ENCODE measurements around the gene KCNAB1. TPM values are rescaled to one million over a fixed set of nuclear protein-coding genes. Genes with fewer than 3 reads are reported as not detected.
"Not testable (repeated sequence)": the region's sequence is repeated elsewhere in the genome, so short reads cannot be mapped to it uniquely, and the experiment has no call there.

KCNAB1 gene
- total RNA-seq: under 0.01 and 1.6 TPM in 2 replicates

DNA sequence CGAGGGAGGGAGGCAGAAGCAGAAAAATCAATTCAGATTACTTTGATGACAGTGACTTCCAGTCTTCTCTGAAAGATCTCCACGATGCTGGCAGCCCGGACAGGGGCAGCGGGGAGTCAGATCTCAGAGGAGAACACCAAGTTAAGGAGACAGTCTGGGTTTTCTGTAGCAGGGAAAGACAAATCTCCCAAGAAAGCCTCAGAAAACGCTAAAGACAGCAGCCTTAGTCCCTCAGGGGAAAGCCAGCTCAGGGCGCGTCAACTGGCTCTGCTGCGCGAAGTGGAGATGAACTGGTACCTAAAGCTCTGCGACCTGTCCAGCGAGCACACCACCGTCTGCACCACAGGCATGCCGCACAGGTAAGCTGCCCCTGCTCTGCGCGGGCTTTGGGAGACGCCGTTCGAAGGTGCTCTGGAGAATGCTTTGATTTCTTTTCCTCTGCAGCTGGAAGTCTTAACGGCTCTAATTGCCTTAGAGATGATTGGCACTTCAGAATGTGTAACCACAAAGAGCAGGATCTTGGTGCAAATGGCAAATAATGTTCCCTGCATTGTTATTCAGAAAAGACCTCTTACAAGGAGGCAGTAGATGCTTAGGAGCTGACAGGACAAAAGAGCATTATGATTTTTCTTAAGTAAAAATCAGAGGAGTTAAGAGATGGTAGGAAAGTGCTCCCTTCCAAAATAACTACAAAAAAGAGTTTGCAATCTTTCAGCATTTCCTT, at the start of gene KCNAB1:
Gene KCNAB1 (plus strand): TSS at position 51 of the 724 bp plus-strand sequence.
- no peak for DNase-seq (ENCODE audit: low read depth in 2 of 2)

DNA sequence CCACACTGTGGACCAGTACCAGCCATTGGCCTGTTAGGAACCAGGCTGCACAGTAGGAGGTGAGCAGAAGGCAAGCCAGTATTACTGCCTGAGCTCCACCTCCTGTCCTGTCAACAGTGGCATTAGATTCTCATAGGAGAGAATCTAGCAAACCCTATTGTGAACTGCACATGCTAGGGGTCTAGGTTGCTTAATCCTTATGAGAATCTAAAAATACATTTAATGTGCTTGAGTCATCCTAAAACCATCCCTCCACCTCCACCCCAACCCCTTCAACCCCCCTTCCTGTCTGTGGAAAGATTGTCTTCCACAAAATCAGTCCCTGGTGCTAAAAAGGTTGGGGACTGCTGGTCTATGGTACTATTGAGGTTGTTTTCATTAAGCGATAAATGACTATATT, 49.3 kb upstream of the KCNAB1 start:
- no peak for DNase-seq (ENCODE audit: low read depth in 2 of 2)

DNA sequence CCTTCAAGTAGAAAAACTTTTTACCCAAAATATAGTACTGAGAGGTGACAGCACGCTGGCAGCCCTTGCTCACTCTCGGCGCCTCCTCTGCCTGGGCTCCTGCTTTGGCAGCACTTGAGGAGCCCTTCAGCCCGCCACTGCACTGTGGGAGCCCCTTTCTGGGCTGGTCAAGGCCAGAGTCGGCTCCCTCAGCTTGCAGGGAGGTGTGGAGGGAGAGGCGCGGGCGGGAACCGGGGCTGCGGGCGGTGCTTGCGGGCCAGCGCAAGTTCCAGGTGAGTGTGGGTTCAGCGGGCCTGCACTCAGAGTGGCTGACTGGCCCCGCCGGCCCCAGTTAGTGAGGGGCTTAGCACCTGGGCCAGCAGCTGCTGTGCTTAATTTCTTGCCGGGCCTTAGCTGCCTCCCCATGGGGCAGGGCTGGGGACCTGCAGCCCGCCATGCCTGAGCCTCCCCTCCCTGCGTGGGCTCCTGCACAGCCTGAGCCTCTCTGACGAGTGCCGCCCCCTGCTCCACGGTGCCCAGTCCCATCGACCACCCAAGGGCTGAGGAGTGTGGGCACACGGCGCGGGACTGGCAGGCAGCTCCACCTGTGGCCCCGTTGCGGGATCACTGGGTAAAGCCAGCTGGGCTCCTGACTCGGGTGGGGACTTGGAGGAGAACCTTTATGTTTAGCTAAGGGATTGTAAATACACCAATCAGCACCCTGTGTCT, 47.3 kb upstream of the KCNAB1 start:
- not testable (repeated sequence) for DNase-seq (ENCODE audit: low read depth in 2 of 2)

DNA sequence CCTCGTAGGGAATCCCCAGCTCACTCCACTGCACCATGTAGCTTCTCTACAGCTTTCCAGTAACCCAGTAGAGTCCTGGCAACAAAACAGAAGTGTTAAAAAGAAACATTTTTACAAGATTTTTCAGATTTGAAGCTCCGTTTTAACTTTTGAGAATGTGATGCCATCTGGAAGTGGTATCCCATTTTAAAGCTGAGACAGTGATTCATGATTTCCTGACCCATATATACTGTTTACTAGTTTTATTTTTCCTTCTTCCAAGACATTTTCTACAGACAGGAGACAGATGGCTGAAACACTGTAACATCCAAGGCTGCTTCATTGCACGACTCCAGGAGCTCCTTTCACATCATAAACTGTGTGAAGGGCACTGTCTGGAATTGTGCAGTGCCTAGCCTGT, 30.3 kb upstream of the KCNAB1 start:
- DNase-seq (ENCODE audit: low read depth in 2 of 2): no peak

DNA sequence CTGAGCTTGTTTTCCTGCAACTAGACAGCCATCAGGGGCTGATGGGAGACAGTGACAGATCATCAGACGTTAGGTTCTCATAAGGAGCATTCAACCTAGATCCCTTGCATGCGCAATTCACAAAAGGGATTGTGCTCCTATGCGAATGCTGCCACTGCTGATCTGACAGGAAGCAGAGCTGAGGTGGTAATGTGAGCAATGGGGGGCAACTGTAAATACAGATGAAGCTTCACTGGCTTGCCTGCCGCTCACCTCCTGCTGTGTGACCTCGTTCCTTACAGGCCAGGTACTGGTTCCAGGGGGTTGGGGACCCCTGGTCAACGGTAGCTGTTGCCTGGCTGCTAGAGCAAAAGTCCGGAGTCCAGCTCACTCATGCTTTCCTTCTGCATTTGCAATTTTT, 26.4 kb upstream of the KCNAB1 start:
- DNase-seq (ENCODE audit: low read depth in 2 of 2): no peak

DNA sequence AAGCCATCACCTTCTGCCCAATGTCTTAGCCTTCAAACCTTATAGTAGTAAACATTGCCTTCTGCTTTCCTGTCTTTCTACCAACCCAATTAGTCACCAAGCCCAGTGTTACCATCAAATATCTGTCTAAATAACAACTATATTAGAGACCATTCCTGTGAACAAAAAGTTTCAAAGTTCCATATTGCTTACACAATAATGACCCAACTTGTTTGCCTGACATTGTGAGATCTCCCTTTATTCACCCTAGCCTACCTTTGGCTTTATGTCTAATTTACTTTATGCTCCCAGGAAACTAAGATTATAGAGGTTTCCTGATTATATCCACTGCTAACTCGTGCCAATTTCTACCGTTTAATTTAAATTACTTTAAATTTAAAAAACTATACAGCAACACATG, 26.0 kb upstream of the KCNAB1 start:
- DNase-seq (ENCODE audit: low read depth in 2 of 2): no peak

DNA sequence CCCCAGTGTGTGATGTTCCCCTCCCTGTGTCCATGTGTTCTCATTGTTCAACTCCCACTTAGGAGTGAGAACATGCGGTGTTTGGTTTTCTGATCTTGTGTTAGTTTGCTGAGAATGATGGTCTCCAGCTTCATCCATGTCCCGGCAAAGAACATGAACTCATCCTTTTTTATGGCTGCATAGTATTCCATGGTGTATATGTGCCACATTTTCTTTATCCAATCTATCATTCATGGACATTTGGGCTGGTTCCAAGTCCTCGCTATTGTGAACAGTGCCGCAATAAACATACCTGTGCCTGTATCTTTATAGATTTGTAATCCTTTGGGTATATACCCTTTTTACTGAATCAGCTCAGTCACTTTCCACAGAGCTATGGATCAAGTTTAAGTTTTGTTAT, 24.7 kb upstream of the KCNAB1 start:
- DNase-seq (ENCODE audit: low read depth in 2 of 2): not testable (repeated sequence)

DNA sequence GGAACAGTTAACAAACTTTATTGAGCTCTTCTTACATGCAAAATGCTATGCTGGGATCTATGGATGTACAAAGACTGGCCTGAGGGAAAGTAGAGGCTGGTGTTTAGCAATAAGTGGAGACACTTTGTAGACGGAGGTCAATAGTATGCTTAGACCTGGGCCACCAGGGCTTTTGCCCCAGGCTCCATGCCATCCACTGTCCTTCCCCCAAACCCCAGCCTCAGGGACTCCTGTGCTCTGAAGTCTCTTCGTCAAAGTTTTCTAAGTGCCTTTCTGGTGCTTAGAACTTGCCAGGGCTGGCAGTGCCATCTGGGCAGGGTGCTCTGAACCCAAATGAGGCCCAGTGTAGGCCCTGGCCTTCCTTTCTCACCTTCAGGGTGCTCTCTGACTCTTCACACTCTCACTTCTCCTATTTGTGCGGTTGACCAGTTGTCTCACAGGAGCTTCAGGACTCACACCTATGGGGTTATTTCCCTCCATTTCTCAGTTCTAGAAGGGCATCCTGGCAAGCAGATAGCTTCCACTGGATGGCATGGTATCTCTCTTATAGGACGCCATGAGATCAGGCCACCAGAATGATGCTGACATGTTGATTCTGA, 21.8 kb upstream of the KCNAB1 start:
- DNase-seq (ENCODE audit: low read depth in 2 of 2): no peak

DNA sequence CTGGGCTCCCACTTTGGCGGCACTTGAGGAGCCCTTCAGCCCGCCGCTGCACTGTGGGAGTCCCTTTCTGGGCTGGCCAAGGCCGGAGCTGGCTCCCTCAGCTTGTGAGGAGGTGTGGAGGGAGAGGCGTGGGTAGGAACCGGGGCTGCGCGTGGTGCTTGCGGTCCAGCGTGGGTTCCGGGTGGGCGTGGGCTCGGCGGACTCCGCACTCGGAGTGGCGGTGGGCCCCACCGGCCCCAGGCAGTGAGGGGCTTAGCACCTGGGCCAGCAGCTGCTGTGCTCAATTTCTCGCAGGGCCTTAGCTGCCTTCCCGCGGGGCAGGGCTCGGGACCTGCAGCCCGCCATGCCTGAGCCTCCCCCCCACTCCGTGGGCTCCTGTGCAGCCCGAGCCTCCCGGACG, 21.0 kb upstream of the KCNAB1 start:
- not testable (repeated sequence) for DNase-seq (ENCODE audit: low read depth in 2 of 2)

DNA sequence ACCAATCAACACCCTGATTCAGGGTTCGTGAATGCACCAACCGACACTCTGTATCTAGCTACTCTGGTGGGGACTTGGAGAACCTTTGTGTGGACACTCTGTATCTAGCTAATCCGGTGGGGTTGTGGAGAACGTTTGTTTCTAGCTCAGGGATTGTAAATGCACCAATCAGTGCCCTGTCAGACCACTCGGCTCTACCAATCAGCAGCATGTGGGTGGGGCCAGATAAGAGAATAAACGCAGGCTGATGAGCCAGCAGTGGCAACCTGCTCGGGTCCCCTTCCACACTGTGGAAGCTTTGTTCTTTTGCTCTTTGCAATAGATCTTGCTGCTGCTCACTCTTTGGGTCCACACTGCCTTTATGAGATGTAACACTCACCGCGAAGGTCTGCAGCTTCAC, 20.4 kb upstream of the KCNAB1 start:
- not testable (repeated sequence) for DNase-seq (ENCODE audit: low read depth in 2 of 2)

DNA sequence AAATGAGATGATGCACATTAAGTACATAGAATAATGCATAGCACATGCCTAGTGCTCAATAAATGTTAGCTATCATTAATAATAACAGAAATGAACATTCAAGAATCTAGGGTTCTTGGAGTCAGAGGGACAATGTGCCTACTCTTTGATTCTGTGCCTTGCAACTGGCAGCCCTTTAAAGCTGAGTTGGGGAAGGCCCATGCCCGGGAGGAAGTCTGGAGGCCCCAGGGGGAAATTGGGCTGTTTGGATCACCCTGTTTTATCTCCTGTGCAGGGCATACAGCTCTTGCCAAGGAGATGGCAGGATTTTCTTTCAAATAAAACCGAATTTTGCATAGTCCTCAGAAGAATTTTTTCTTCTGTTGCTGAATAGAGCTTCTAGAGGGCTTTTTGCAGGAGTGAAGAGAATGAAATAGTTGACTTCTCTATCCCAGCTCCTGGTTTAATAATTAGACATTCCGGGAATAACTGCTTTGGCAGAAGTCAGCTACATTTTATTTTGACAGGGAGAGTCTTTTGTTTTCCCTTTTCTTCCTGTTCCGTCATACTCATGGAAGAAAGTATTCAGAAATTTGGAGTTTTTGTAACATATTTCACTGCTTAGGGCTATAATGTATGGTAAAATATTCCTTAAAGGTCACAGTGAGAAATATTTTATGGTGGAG, 18.0 kb upstream of the KCNAB1 start:
- DNase-seq (ENCODE audit: low read depth in 2 of 2): no peak

DNA sequence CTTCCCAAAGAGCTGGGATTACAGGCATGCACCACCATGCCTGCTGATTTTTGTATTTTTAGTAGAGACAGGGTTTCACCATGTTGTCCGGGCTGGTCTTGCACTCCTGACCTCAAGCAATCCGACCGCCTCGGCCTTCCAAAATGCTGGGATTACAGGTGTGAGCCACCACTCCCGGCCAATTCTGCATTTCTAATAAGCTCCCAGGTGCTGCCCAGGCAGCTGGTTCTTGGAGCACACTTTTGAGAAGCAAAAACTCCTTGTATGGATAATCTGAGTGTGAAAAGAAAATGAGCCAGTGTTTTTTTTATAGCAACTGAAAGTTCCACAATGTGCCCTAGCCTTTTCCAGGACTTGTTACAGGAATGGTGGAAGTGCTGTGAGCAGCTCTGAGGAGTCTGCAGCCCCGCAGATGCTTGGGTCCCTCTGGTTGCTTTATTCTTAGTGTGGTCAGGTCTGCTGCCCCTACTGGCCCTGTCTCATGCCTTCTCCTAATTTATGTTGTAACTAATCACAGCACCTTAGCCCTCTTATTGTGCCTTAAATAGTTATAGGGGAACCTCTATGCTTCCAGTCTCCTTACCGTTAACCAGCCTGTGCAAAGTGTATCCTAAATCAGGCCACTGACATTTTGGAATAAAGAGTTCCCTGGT, 13.5 kb upstream of the KCNAB1 start:
- no peak for DNase-seq (ENCODE audit: low read depth in 2 of 2)

DNA sequence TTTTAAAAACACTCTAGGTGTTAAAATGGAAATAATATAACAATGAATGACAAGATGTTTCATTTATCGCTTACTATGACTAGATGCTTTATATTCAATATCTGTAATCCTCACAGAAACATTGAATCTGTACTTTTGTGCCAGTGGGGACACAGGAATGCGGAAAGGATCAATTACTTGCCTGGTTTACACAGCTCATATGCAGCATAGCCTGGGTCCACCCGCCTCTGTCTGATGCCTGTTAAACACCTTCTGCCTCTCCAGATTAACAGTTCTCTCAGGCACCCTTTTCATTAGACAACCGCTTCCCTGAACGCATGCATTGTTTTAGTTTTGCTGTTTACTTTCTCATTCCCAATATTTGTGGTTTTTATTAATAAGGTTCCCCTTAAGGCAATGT, 12.9 kb upstream of the KCNAB1 start:
- no peak for DNase-seq (ENCODE audit: low read depth in 2 of 2)

DNA sequence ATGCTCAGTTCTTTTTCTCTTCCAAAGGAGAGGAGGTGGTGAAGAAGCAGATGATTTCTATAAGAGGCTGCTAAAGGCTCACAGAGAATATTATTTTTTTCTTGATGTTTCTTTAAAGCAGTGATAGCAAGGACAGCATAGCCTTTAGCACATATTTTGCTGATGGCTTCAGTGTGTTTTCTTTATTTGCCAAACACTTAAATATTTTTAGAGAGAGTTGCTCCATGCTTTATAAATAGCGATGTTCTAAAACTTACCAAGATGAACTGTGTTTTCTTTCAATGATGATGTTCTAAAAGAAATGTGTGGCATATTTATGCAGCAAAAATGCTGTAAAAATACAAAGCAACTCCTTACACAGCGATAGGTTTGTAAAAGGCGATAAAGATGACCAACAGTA, 11.8 kb upstream of the KCNAB1 start:
- DNase-seq (ENCODE audit: low read depth in 2 of 2): no peak

DNA sequence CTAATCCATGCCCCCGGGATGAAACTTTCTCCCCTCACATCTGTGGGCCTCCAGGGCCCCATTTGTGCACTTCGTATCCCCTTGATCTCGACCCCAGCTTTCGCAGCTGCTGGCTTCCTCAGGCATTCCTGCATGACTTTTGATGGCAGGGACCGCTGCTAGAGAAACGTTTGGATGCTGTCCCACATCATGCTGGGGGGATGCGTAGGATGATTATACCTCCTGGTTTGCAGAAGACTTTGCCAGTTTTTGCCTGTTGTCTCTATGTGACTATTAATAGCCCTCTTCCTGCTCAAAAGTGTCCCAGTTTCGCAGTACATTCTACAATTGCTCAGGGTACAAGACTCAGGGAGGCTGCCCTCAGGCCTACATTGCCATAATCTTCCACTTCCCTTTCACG, 10.4 kb upstream of the KCNAB1 start:
- no peak for DNase-seq (ENCODE audit: low read depth in 2 of 2)

DNA sequence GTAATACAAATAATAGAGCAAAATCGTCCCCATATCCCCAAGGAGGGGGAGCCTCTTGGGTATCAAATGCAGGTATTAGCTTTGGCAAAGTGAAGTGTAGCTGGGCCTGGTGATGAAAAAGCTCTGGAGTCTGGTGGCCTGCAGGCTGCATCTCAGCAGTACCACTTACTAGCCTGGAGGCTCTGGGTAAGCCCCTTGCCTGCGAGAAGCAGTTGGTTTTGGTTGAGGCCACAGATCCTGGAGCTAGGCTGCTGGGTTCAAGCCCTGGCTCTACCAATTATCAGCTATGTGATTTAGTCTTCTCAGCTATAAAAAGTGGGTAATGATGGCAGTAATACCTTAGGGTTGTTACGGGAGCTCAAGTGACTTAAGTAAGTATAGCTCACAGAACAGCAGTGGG, 6.1 kb downstream of the KCNAB1 start:
- DNase-seq (ENCODE audit: low read depth in 2 of 2): no peak

DNA sequence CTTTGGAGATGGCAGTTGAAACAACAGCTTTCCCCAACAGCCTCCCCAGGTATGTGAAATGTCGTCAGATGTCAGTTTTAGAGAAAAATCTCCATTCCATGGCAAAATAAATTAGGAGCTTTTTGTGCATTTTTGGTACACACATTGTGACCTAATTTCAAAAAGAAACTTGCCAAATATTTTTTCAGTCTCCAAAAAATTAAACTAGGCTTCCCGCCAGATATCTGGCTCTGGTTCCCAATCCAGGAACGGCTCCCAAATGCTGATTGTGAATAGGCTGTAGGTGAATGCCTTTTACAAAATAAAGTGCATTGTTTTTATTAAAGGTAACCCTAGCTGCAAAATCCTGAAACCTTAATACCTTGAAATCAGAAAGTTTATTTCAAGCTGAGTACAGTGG, 10.9 kb downstream of the KCNAB1 start:
- DNase-seq (ENCODE audit: low read depth in 2 of 2): no peak

DNA sequence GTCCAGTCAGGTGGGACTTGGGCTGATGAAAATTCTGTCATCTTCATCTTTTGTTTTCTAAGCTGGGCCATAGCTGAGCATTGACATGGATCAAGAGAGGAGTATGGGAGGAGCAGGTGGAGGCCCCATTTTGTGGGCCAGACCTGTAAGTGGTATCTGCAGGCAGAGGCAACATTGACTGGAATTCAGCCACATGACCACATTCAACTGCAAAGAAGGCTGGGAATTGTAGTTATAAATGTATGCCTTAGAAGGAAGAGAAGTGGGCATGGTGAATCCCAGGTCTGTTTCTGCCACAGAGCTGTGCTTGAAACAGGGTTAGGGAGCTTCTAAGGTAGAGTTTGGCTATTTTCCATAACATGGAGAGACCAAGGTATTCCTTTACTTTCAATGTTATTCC, 11.4 kb downstream of the KCNAB1 start:
- DNase-seq (ENCODE audit: low read depth in 2 of 2): no peak

DNA sequence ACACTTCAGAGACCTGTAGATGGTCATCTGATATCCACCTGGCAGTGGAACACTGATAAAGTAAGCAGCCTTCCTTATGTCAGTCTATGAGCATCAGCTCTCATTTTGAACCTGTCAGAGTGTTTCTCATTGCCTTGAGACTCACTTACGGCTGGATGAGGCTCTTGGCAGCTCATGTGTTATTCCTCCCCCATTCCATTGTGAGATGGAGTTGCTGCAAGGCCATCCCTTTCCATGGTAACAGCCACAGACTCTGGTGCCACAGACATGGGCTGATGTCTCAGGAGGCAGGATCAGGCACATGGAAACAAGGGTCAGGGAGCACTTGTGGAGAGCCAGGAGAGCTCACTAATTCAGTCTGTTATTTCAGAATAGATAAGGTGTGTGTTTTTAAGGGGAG, 11.9 kb downstream of the KCNAB1 start:
- DNase-seq (ENCODE audit: low read depth in 2 of 2): no peak

DNA sequence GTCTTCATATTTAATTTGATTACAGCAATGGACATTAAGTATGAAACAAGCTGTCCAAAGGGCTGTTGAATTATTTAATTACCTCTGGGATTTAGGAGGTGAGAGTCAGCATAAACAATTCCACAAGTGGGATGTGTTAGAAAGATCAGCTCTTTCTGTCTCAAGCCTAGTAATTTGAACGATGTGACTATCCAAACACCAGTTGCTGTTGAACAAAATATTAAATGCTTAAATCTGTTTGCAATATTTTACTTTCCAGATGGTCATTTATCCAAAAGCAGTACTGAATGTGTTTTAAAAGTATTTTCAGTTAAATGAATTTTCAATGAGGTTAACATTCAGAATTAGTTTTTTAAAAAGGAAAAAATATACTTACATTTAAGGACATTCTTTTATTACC, 12.7 kb downstream of the KCNAB1 start:
- DNase-seq (ENCODE audit: low read depth in 2 of 2): no peak

DNA sequence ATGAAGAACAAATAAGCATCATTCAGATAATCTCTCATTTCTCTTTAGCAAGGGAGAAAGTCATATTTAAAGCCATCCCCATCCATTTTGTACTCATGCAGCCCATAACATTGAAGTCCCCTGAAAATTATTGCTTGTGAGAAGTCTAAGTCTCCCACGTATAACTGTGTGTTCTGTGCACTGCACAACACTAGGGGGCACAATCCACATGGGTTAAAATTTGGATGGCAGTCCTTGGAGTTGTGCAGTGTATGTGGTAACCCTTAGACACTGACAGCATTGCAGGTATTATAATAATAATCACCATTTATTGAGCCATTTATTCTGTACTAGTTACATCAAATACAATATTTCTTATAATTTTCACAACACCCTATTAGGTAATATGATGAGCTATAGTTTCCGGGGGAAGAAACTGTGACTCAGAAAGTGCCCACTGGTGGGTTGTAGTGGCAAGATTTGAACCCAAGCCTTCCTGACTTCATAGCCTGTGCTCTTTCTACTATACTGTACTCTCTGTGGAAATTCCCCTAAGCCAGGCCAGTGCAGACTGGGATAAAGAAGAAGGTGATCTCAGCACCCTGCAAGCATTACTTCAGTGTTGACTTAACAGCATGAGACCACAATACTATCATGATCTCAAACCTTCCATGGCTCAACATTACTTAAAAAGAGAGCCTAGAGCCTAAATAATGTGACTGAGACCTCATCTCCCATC, 15.7 kb downstream of the KCNAB1 start:
- peak in 1 of 2 donors; percentile 9 for DNase-seq (ENCODE audit: low read depth in 2 of 2)

Measured in dermis microvascular lymphatic vessel endothelial cell (primary cell).